ENCODE measurements around the gene NKPD1.

Gene NKPD1

GRCh38 chr19:45114116-45114515 is 46.7 kb downstream of the NKPD1 start:
- TF ChIP-seq EZH2phosphoT487 (IDR thresholded peaks at IDR 0.05; ENCODE audit: low read depth) = no peak
- TF ChIP-seq CTCF (IDR thresholded peaks at IDR 0.05; ENCODE audit: low read depth, low read length) = no peak
- Histone ChIP-seq H3K4me2 (ENCODE audit: low read length) (no peak overlapping the region), H3K27me3 (ENCODE audit: low read depth, low read length) (no peaks in the 10 kb centered on the region), H3K4me1 (ENCODE audit: low read length) (peaks cover 46% of the 10 kb centered on the region), H4K20me1 (ENCODE audit: insufficient read depth, low read length) (peaks cover 76% of the 10 kb centered on the region), H3K36me3 (replicated peaks; ENCODE audit: low read depth, low read length) (peaks cover 4% of the 10 kb centered on the region), H3K4me3 (ENCODE audit: low read length) (no peak overlapping the region), H2AFZ (ENCODE audit: low read depth, low read length) (no peak overlapping the region), H3K79me2 (ENCODE audit: low read length) (peaks cover 83% of the 10 kb centered on the region), H3K9me3 (ENCODE audit: insufficient read depth, low read length) (no peaks in the 10 kb centered on the region), H3K27ac (ENCODE audit: low read length) (no peak overlapping the region), H3K9ac (ENCODE audit: low read length) (no peak overlapping the region)

GRCh38 chr19:45113628-45114027 is 47.2 kb downstream of the NKPD1 start:
- Histone ChIP-seq H3K27ac (ENCODE audit: low read length) (no peak overlapping the region), H3K27me3 (ENCODE audit: low read depth, low read length) (no peaks in the 10 kb centered on the region), H3K79me2 (ENCODE audit: low read length) (peaks cover 86% of the 10 kb centered on the region), H3K9ac (ENCODE audit: low read length) (no peak overlapping the region), H2AFZ (ENCODE audit: low read depth, low read length) (no peak overlapping the region), H3K9me3 (ENCODE audit: insufficient read depth, low read length) (no peaks in the 10 kb centered on the region), H3K4me3 (ENCODE audit: low read length) (no peak overlapping the region), H4K20me1 (ENCODE audit: insufficient read depth, low read length) (peaks cover 77% of the 10 kb centered on the region), H3K36me3 (replicated peaks; ENCODE audit: low read depth, low read length) (peaks cover 4% of the 10 kb centered on the region), H3K4me2 (ENCODE audit: low read length) (no peak overlapping the region), H3K4me1 (ENCODE audit: low read length) (peaks cover 43% of the 10 kb centered on the region)
- TF ChIP-seq EZH2phosphoT487 (IDR thresholded peaks at IDR 0.05; ENCODE audit: low read depth) = no peak
- TF ChIP-seq CTCF (IDR thresholded peaks at IDR 0.05; ENCODE audit: low read depth, low read length) = no peak

GRCh38 chr19:45112111-45112827 is 48.5 kb downstream of the NKPD1 start:
- Histone ChIP-seq H3K79me2 (ENCODE audit: low read length) (peaks cover 82% of the 10 kb centered on the region), H2AFZ (ENCODE audit: low read depth, low read length) (no peak overlapping the region), H3K4me1 (ENCODE audit: low read length) (peaks cover 30% of the 10 kb centered on the region), H3K9ac (ENCODE audit: low read length) (no peak overlapping the region), H3K27ac (ENCODE audit: low read length) (no peak overlapping the region), H3K4me3 (ENCODE audit: low read length) (no peak overlapping the region), H3K4me2 (ENCODE audit: low read length) (no peak overlapping the region), H3K27me3 (ENCODE audit: low read depth, low read length) (no peaks in the 10 kb centered on the region), H3K9me3 (ENCODE audit: insufficient read depth, low read length) (no peaks in the 10 kb centered on the region), H4K20me1 (ENCODE audit: insufficient read depth, low read length) (peaks cover 70% of the 10 kb centered on the region), H3K36me3 (replicated peaks; ENCODE audit: low read depth, low read length) (peaks cover 4% of the 10 kb centered on the region)
- TF ChIP-seq CTCF (IDR thresholded peaks at IDR 0.05; ENCODE audit: low read depth, low read length) (no peak; the same call in none of the 2 replicates), EZH2phosphoT487 (IDR thresholded peaks at IDR 0.05; ENCODE audit: low read depth) (no peak)

All from OCI-LY3 (cell line).